GM12878 (cell line): ENCODE results near the gene HINT2. TPM values are rescaled to one million over a fixed set of nuclear protein-coding genes. Genes with fewer than 3 reads are reported as not detected.

Experiments
- BCL11A ChIP-seq: IDR thresholded peaks from 2 replicates; pipeline ENCODE4 v1.6.1; 2011; ENCODE audit warnings: low read depth, low read length
- CHD2 ChIP-seq: IDR thresholded peaks from 2 replicates; pipeline ENCODE4 v1.6.1; 2011; ENCODE audit warnings: low read depth, low read length, improper control_type of control experiment, borderline replicate concordance
- EED ChIP-seq: sonication (generic); IDR thresholded peaks from 2 replicates; pipeline ENCODE4 v1.6.1; 2016; ENCODE audit warnings: antibody characterized with exemption, low read depth
- ETV6 ChIP-seq, 2 experiments: fragments of 450-650 bp in 1 of 2; IDR thresholded peaks in 1 of 2; conservative IDR thresholded peaks in 1 of 2; 2 replicates each; pipeline ENCODE4 v1.6.1; 2014; ENCODE audit warnings: antibody characterized with exemption in 1 of 2, borderline replicate concordance in 1 of 2, low read depth in 1 of 2, mild to moderate bottlenecking in 1 of 2, moderate library complexity in 1 of 2
- GATAD2B ChIP-seq: fragments of 450-650 bp; conservative IDR thresholded peaks from 2 replicates; pipeline ENCODE4 v1.6.1; 2017; ENCODE audit warnings: low read depth, mild to moderate bottlenecking, moderate library complexity
- MYC ChIP-seq: IDR thresholded peaks from 2 replicates; pipeline ENCODE4 v1.6.1; 2011; ENCODE audit warnings: mild to moderate bottlenecking, low read length, moderate library complexity, inconsistent platforms; ENCODE audit not compliant: insufficient read depth, insufficient replicate concordance, insufficient read length, severe bottlenecking
- NFIC ChIP-seq: IDR thresholded peaks from 2 replicates; pipeline ENCODE4 v1.6.1; 2012; ENCODE audit warnings: low read depth, mild to moderate bottlenecking, inconsistent platforms, low read length, moderate library complexity
- NFYA ChIP-seq: IDR thresholded peaks from 2 replicates; pipeline ENCODE4 v1.6.1; 2011; ENCODE audit warnings: low read depth, mild to moderate bottlenecking, low read length, improper control_type of control experiment, borderline replicate concordance
- NR2C1 ChIP-seq: fragments of 450-650 bp; IDR thresholded peaks from 2 replicates; pipeline ENCODE4 v1.6.1; 2017; ENCODE audit warnings: antibody characterized with exemption, mild to moderate bottlenecking, moderate library complexity
- PAX5 ChIP-seq: IDR thresholded peaks from 2 replicates; pipeline ENCODE4 v1.6.1; 2011; ENCODE audit warnings: low read depth, low read length, borderline replicate concordance
- POLR2AphosphoS5 ChIP-seq: IDR thresholded peaks from 2 replicates; pipeline ENCODE4 v1.6.1; 2011; ENCODE audit warnings: mild to moderate bottlenecking, low read length, inconsistent platforms
- RAD21 ChIP-seq: IDR thresholded peaks from 2 replicates; pipeline ENCODE4 v1.6.1; 2011; ENCODE audit warnings: mild to moderate bottlenecking, low read depth, low read length, moderate library complexity; ENCODE audit not compliant: insufficient read depth
- RUNX3 ChIP-seq: IDR thresholded peaks from 2 replicates; pipeline ENCODE4 v1.6.1; 2012; ENCODE audit warnings: low read length, inconsistent platforms
- SP1 ChIP-seq: IDR thresholded peaks from one replicate; pipeline ENCODE4 v1.6.1; 2011; ENCODE audit warnings: low read depth, low read length
- SUPT20H ChIP-seq: IDR thresholded peaks from 2 replicates; pipeline ENCODE4 v1.6.1; 2011; ENCODE audit warnings: low read depth, mild to moderate bottlenecking, low read length, moderate library complexity, borderline replicate concordance; ENCODE audit not compliant: control insufficient read depth
- SUZ12 ChIP-seq: fragments of 200-600 bp; sonication (generic); IDR thresholded peaks from one replicate; pipeline ENCODE4 v1.6.1; 2018; ENCODE audit warnings: antibody characterized with exemption, mild to moderate bottlenecking; ENCODE audit not compliant: unreplicated experiment
- TARDBP ChIP-seq: IDR thresholded peaks from 2 replicates; pipeline ENCODE4 v1.6.1; 2016; ENCODE audit warnings: borderline replicate concordance
- TBL1XR1 ChIP-seq: IDR thresholded peaks from 2 replicates; pipeline ENCODE4 v1.6.1; 2012; ENCODE audit warnings: low read depth, low read length, improper control_type of control experiment
- TCF12 ChIP-seq: IDR thresholded peaks from 2 replicates; pipeline ENCODE4 v1.6.1; 2011; ENCODE audit warnings: low read depth, mild to moderate bottlenecking, low read length
- USF1 ChIP-seq: IDR thresholded peaks from 2 replicates; pipeline ENCODE4 v1.6.1; 2011; ENCODE audit warnings: borderline replicate concordance, low read depth, mild to moderate bottlenecking, moderate library complexity, mixed read lengths, low read length; ENCODE audit not compliant: insufficient read depth; ENCODE audit errors: extremely low read length
- YBX1 ChIP-seq: fragments of 450-650 bp; IDR thresholded peaks from 2 replicates; pipeline ENCODE4 v1.6.1; 2016; ENCODE audit warnings: antibody characterized with exemption
- ZBTB33 ChIP-seq: fragments of 450-650 bp; IDR thresholded peaks from 2 replicates; pipeline ENCODE4 v1.6.1; 2017; ENCODE audit warnings: mild to moderate bottlenecking
- ZNF207 ChIP-seq: fragments of 450-650 bp; IDR thresholded peaks from 2 replicates; pipeline ENCODE4 v1.6.1; 2014; ENCODE audit warnings: antibody characterized with exemption, mild to moderate bottlenecking, borderline replicate concordance
- ZNF592 ChIP-seq: fragments of 450-650 bp; IDR thresholded peaks from 2 replicates; pipeline ENCODE4 v1.6.1; 2017; ENCODE audit warnings: mild to moderate bottlenecking, moderate library complexity
- ZSCAN29 ChIP-seq: fragments of 450-650 bp; IDR thresholded peaks from 2 replicates; pipeline ENCODE4 v1.6.1; 2017; ENCODE audit warnings: mild to moderate bottlenecking, moderate library complexity
- ZZZ3 ChIP-seq: IDR thresholded peaks from 2 replicates; pipeline ENCODE4 v1.6.1; 2011; ENCODE audit warnings: low read depth; ENCODE audit not compliant: control insufficient read depth, insufficient read length
- polyA plus RNA-seq, 11 experiments: library from polyadenylated mRNA; depleted of rRNA in 4 of 11; unstranded in 6 of 11; stranded (reverse) in 5 of 11; fragments of >200 nt; fragmentation: Nextera tagmentation in 4 of 11; fragmentation: Illumina TruSeq in 1 of 11; extraction: Ambion mirVana in 4 of 11; extraction: Trizol in 1 of 11; gene quantifications; 1 replicate in 1 of 11; 2 replicates in 10 of 11; pipeline versions ENCODE4 v1.2.1 to v1.2.3, GENCODE V29; 2011 to 2016; ENCODE audit warnings: inconsistent platforms in 2 of 11, missing spikeins in 2 of 11, low read depth in 1 of 11
- total RNA-seq, 4 experiments: library from RNA; depleted of rRNA in 3 of 4; stranded (reverse); fragments of >200 nt in 3 of 4; fragmentation: Illumina TruSeq in 1 of 4; extraction: Trizol in 1 of 4; gene quantifications; 2 replicates each; pipeline versions ENCODE4 v1.2.1 to v1.2.3, GENCODE V29; 2013 to 2021

Gene HINT2
- total and polyA plus RNA-seq, 10 of the 15 experiments (the other 5 are each of a cell fraction or from before 2014, with no cell fraction given): 12.1 to 144 (median 51.7) TPM

- TF ChIP-seq ETV6 (conservative IDR thresholded peaks at IDR 0.05 in 1 of 2, IDR thresholded peaks at IDR 0.05 in 1 of 2; ENCODE audit: borderline replicate concordance in 1 of 2, low read depth in 1 of 2) (peak in 1 of 2 experiments; percentile 85; a peak in 1 of 4 replicates), GATAD2B (no peak), BCL11A (no peak), NFYA (no peak), ZSCAN29 (no peak), TARDBP (no peak), POLR2AphosphoS5 (no peak), SP1 (no peak), ZBTB33 (no peak), ZZZ3 (no peak), PAX5 (no peak), USF1 (no peak), TCF12 (no peak), EED (peak; percentile 72), ZNF592 (no peak), SUZ12 (no peak), SUPT20H (no peak), TBL1XR1 (no peak), RAD21 (no peak), ZNF207 (no peak), RUNX3 (peak; percentile 78), NFIC (peak; percentile 55; the same call in 1 of the 2 replicates), CHD2 (no peak), YBX1 (no peak), MYC (no peak), NR2C1 (no peak)
These were observed 29.9 kb upstream of the HINT2 start (continued) for GRCh38 chr9:35844628-35845270.
